HG02870 (cell line): ENCODE measurements around the gene OTULIN.

Experiments used
- ATAC-seq: cut with Tn5 transposase; IDR thresholded peaks from one replicate; pipeline ENCODE4 v1.9.1; 2021; ENCODE audit warnings: mild to moderate bottlenecking, moderate library complexity; ENCODE audit not compliant: unreplicated experiment

Gene OTULIN

DNA sequence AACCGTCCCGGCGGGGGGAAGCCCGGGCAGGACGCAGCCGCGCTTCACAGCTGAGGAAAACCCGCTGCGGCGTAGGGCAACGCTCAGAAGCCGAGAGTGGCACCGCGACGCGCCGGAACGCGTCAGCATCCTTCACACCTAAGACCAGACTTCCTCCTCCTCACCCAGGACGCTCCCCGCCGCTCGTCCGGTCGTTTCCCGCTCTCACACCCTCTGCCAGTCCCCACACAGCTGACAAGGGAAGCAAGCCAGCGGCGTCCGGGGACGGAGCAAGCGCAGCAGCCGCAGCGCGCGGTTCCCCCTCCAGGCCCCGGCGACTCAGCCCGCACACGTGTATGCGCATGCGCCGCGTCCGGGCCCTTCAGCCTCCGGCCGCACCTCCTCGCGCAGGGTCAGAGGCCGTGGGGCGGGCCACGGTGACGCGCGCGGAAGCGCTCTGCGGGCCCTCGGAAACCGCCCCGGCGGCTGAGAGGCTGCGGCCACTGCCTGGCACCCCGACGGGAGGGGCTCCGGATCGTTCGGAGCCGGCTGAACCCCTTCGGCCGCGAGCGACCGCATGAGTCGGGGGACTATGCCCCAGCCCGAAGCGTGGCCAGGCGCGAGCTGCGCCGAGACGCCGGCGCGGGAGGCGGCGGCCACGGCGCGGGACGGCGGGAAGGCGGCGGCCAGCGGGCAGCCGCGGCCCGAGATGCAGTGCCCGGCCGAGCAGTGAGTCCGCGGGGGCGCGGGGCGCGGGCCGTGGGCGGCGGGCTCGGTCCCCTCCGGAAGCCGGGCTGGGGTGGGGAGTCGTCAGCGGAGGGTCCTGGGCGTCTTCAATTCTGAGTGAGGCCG is at the start of gene OTULIN:
Gene OTULIN (plus strand): TSS at position 449 of the 831 bp plus-strand sequence. CDS start 108 bp downstream, at position 557.
- ATAC-seq, result peak; percentile 58

DNA sequence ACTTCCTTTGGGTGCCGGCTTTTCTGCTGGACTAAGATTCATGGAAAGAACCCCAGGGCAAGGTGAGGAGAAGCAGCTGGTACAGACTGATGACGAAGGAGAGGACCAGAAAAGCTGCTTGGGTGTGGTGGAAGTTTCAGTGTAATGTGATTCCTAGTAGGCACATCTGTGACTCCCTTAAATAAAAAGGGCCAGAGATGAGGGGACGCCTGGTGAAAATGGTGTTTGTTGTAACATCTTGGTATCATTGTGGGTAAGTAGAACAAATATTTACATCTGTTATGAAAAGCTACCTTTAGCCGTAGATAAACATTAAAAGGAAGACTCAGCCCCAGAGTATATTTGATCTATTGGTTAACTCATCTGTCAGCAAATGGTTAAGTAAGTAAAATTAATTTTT is 49.2 kb upstream of the OTULIN start:
- ATAC-seq, result no peak

GRCh38 chr5:14617441-14617840 is 47.1 kb upstream of the OTULIN start:
- no peak for ATAC-seq

DNA sequence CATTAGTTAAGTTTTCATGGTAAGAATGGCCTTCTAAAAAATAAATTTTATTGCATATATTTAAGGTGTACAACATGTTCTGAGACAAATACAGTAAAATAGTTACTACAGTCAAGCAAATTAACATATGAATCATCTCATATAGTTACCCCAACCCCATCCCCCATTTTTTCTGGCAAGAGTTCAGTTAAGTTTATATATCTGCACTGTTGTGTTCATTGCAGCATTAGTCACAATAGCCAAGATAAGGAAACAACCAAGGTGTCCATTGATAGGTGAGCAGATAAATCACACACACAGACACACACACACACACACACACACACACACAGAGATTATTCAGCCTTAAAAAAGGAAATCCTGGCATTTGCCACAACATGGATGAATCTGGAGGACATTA is 37.2 kb upstream of the OTULIN start:
- ATAC-seq, result no peak

DNA sequence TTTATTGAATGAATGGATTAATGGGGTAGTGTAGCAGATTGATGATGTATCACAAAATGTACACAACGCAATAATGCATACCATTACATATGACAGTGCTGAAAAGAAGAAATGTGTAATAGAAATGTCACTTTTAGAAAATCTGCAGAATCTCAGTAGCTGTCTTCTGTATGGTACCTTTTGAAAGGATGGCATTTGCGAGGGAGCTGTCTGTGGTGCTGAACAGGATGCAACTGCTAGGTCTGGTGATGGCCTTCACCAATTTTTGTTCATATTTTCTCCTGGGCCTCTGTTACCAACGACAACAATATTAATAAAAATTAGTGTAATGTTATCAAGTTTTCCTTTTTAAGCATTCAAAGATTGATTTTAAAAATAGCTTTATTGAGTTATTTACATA is 36.2 kb upstream of the OTULIN start:
- no peak for ATAC-seq

GRCh38 chr5:14630671-14631070 is 33.8 kb upstream of the OTULIN start:
- ATAC-seq, result no peak

GRCh38 chr5:14635656-14636055 is 28.9 kb upstream of the OTULIN start:
- no peak for ATAC-seq

DNA sequence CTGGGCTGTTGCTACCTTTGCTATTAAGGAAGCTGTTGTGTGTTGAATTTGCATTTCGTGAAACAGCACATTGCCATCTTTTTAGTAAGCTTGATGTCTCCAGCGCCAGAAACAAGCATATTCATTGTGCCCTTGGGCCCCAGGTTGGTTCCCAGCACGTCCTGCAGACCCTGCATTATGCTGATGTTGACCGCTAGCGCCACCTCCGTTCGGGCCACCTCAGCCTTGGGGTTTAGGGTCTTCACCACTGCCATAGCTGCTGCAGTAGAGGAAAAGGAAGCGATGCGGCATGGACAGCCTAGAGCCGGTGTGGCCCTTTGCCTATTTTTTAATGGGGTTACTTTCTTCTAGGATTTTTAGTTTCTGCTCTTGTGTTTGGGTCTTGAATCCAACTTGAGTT is 23.8 kb upstream of the OTULIN start:
- no peak for ATAC-seq

- no peak for ATAC-seq
These were observed 19.8 kb upstream of the OTULIN start for GRCh38 chr5:14644623-14645237.

DNA sequence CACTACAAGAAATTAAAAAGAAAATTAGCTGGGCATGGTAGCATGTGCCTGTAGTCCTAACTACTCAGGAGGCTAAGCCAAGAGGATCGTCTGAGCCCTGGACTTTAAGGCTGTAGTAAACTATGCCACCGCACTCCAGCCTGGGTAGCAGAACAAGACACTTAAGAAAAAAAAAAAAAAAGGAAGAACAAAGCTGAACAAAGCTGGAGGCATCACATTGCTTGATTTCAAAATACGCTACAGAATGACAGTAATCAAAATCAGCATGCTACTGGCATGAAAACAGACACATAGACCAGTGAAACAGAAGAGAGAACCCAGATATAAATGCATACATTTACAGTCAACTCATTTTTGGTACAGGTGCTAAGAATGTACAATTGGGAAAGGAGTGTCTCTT is 14.5 kb upstream of the OTULIN start:
- no peak for ATAC-seq

GRCh38 chr5:14655146-14655741 is 9.3 kb upstream of the OTULIN start:
- no peak for ATAC-seq

DNA sequence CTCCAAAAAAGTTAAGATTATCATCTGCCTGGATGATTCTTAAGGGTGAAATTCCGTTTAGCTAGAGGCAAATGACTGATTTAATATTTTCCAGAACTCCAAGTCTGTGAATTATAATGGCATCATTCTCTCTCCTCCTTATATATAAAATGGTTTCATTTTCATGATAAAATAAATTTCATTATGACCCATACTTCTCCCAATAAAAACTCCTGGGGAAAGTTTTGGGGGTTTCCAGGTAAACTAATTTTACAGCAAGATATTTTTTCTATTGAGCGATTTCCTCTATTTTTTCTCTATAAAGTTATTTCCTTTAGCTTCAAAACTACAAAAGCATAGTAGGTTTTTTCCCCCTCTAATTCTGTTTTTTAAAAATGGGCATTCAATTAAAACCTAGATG is 7.6 kb upstream of the OTULIN start:
- no peak for ATAC-seq

GRCh38 chr5:14659821-14660607 is 4.5 kb upstream of the OTULIN start:
- ATAC-seq, result no peak

- ATAC-seq, result no peak
These were observed 3.7 kb upstream of the OTULIN start for GRCh38 chr5:14660833-14661232.

DNA sequence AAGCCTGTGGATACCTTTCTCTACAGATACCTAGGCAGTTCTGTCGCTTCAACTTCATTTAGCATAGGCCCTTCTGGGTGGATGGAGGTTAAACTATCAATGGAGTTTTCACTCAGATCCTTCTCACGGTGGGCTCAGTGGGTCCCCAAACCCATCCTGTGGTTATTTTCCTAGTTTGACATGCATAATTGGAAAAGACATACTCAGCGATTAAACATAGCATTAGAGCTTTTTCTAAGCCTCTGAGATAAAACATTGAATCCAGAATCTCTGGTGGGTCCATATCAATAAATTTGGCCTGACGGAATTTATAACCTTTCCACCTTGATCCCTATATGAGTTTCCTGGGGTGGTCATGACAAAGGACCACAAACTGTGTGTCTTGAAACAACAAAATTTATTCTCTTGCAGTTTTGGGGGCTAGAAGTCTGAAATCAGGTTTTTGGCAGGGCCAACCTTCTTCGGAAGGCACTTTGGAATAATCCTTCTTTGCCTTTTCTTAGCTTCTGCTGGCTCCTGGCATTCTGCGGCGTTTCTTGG is 1.7 kb upstream of the OTULIN start:
- ATAC-seq, result no peak

DNA sequence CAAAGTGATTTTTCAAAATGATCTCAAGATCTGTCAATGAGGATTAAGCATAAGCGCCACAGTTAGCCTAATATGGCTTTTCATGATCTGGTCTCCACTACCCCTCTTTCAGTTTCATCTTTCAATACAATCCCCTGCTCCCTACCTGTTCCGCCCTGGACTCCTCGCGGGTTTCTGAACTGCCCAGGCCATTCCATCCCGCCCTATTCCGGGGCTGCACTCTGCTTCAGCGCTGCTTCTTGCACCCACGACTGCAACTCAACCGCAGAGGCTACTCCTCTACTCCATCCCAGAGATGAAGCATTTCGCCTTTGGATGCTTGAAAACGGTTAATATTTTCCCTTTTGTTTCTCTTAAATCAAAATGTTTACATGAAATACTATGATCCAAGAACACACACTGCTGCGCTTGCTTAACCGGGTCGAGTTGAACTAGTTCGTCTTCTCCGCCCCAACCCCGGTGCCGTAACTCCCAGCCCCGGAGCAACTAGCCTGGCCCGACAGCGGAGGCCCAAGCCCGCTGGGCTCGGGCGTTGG is 716 bp upstream of the OTULIN start:
- peak; percentile 22 for ATAC-seq

DNA sequence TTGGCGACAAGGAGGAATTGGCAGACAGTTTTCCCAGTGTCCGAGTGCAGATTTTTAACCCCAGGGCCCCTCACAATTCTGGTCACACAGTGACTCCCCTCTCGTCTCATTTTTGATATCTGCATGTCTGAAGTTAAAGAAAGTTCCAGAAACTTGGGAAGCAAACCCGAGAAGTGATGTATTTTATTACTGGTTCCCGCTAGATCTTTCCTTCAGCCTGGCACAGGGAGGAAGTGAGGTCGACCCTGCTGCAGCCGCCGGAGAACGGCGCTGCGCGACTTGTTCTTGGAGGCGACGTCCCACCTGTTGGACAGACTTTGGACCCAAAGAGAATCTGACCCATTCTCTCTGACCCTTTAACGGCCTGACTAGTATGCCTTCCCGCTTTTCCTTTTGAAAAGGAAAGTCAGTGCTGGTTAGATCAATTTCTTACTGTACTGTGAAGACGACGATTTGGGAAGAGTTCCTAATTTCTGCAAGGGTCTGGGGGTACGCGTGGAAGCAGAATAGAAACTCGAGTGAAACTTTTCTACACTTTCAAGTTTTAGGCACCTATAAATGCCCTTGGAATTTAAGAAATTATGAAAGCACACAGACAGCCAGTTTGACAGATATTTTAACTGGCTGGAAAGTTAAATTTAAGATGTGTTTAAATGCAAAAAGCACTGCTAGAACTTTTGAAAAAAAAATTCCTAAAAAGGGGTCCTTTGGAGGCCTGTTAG is 744 bp downstream of the OTULIN start:
- ATAC-seq, result no peak

- peak; percentile 31 for ATAC-seq
These were observed 1.4 kb downstream of the OTULIN start for GRCh38 chr5:14665949-14666348.

DNA sequence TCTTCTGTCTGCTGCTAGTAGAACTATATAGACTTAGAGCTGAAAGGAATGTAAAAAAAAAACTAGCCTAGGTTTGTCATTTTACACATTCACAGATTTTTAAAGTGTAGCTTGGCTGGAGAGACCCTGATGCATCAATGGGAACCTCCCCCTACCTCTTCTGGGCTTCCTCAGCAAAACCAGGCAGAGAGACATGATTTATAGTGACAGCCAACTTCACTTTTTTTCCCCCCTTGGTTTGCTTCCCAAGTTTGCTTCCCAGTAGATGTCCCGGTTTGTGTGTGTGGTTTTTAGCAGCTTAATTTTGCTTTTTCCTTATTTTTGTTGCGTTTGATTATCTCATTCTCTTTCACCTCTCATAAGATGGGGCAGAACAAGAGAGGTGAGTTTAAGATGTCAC is 1.8 kb downstream of the OTULIN start:
- ATAC-seq, result no peak

DNA sequence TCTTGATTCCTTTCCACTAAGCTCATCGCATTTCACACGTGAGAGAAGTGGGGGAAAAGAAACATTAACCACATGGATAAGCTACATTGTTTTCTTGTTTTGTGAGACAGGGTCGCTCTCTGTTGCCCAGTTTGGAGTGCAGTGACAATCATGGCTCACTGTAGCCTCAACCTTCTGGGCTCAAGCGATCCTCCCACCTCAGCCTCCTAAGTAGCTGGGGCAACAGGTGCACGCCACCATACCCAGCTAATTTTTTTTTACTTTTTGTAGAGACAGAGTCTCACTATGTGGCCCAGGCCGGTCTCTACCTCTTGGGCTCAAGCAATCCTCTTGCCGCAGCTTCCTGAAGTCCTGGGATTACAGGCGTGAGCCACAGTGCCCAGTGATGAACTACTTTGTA is 2.8 kb downstream of the OTULIN start:
- no peak for ATAC-seq
